Mesenchymal stem cell (in vitro differentiated cells and primary cell): ENCODE measurements around the gene EXD2.
"Not testable (repeated sequence)": the region's sequence is repeated elsewhere in the genome, so short reads cannot be mapped to it uniquely, and the experiment has no call there.

ENCODE experiments used
- DNase-seq: peaks from one replicate; pipeline ENCODE4 v3.0.0-alpha.2; 2013
- H2AFZ ChIP-seq: one replicate; pipeline ENCODE4 v1.6.1; 2013; ENCODE audit warnings: low read depth, mild to moderate bottlenecking, control low read depth, inconsistent platforms, low read length, moderate library complexity
- H2AK5ac ChIP-seq: 2 replicates; pipeline ENCODE4 v1.6.1; 2013; ENCODE audit warnings: low read length, moderate library complexity, mild to moderate bottlenecking, inconsistent platforms; ENCODE audit not compliant: severe bottlenecking
- H2BK120ac ChIP-seq: one replicate; pipeline ENCODE4 v1.6.1; 2013; ENCODE audit warnings: low read depth, mild to moderate bottlenecking, inconsistent platforms, low read length, moderate library complexity
- H2BK12ac ChIP-seq, 2 experiments: one replicate each; pipeline ENCODE4 v1.6.1; 2013; ENCODE audit warnings: inconsistent platforms in 2 of 2, low read length in 2 of 2, mild to moderate bottlenecking in 2 of 2, moderate library complexity in 2 of 2, control low read depth in 1 of 2
- H2BK15ac ChIP-seq: one replicate; pipeline ENCODE4 v1.6.1; 2013; ENCODE audit warnings: mild to moderate bottlenecking, low read depth, inconsistent platforms; ENCODE audit not compliant: poor library complexity, severe bottlenecking
- H2BK5ac ChIP-seq: 2 replicates; pipeline ENCODE4 v1.6.1; 2013; ENCODE audit warnings: low read depth, mild to moderate bottlenecking, low read length, control low read depth, inconsistent platforms; ENCODE audit not compliant: poor library complexity, severe bottlenecking
- H3K14ac ChIP-seq, 2 experiments: one replicate each; pipeline ENCODE4 v1.6.1; 2013; ENCODE audit warnings: inconsistent platforms in 2 of 2, low read length in 2 of 2, control low read depth in 1 of 2, mild to moderate bottlenecking in 1 of 2, moderate library complexity in 1 of 2
- H3K18ac ChIP-seq, 2 experiments: one replicate each; pipeline ENCODE4 v1.6.1; 2013; ENCODE audit warnings: inconsistent platforms in 2 of 2, low read length in 2 of 2, control low read depth in 1 of 2, low read depth in 1 of 2, mild to moderate bottlenecking in 1 of 2
- H3K23ac ChIP-seq, 2 experiments: one replicate each; pipeline ENCODE4 v1.6.1; 2013; ENCODE audit warnings: inconsistent platforms in 2 of 2, low read length in 2 of 2, mild to moderate bottlenecking in 2 of 2, moderate library complexity in 2 of 2, control low read depth in 1 of 2
- H3K27ac ChIP-seq: 2 replicates; pipeline ENCODE4 v1.5.1; 2013; ENCODE audit warnings: mild to moderate bottlenecking, moderate library complexity, low read length, control low read depth, inconsistent platforms; ENCODE audit not compliant: poor library complexity, severe bottlenecking
- H3K27me3 ChIP-seq, 2 experiments: 2 replicates each; pipeline versions ENCODE4 v1.6.1 to v1.7.0; 2013; ENCODE audit warnings: low read length in 2 of 2, mild to moderate bottlenecking in 2 of 2, moderate library complexity in 2 of 2, control low read depth in 1 of 2, inconsistent platforms in 1 of 2; ENCODE audit not compliant: control insufficient read depth in 1 of 2, insufficient read depth in 1 of 2
- H3K36me3 ChIP-seq, 2 experiments: 2 replicates each; pipeline versions ENCODE4 v1.6.1 to v1.7.0; 2013; ENCODE audit warnings: low read length in 2 of 2, control low read depth in 1 of 2, inconsistent platforms in 1 of 2, low read depth in 1 of 2, mild to moderate bottlenecking in 1 of 2; ENCODE audit not compliant: insufficient read depth in 2 of 2, control insufficient read depth in 1 of 2
- H3K4ac ChIP-seq, 2 experiments: one replicate each; pipeline ENCODE4 v1.6.1; 2013; ENCODE audit warnings: inconsistent platforms in 2 of 2, low read length in 2 of 2, mild to moderate bottlenecking in 2 of 2, moderate library complexity in 2 of 2, control low read depth in 1 of 2, low read depth in 1 of 2
- H3K4me1 ChIP-seq: 2 replicates; pipeline ENCODE4 v1.6.1; 2013; ENCODE audit warnings: low read depth, low read length, control low read depth; ENCODE audit not compliant: control insufficient read depth, insufficient read depth
- H3K4me2 ChIP-seq: 2 replicates; pipeline ENCODE4 v1.6.1; 2013; ENCODE audit warnings: low read length, mild to moderate bottlenecking, inconsistent platforms; ENCODE audit not compliant: poor library complexity, severe bottlenecking
- H3K4me3 ChIP-seq, 2 experiments: 2 replicates each; pipeline versions ENCODE4 v1.5.1 to v1.7.0; 2013; ENCODE audit warnings: low read length in 2 of 2, mild to moderate bottlenecking in 2 of 2, control low read depth in 1 of 2, low read depth in 1 of 2; ENCODE audit not compliant: insufficient read depth in 1 of 2
- H3K79me1 ChIP-seq: replicated peaks from 2 replicates; pipeline ENCODE4 v1.6.1; 2013; ENCODE audit warnings: mild to moderate bottlenecking, control low read depth, low read length, inconsistent platforms; ENCODE audit not compliant: poor library complexity, severe bottlenecking
- H3K9ac ChIP-seq: 2 replicates; pipeline ENCODE4 v1.7.0; 2013; ENCODE audit warnings: mild to moderate bottlenecking, low read length, moderate library complexity
- H3K9me3 ChIP-seq: 2 replicates; pipeline ENCODE4 v1.7.0; 2013; ENCODE audit warnings: mild to moderate bottlenecking, low read length; ENCODE audit not compliant: control insufficient read depth
- H4K8ac ChIP-seq: one replicate; pipeline ENCODE4 v1.6.1; 2013; ENCODE audit warnings: inconsistent platforms, mild to moderate bottlenecking, low read length, moderate library complexity
- H4K91ac ChIP-seq: one replicate; pipeline ENCODE4 v1.6.1; 2013; ENCODE audit warnings: mild to moderate bottlenecking, low read length, inconsistent platforms
- WGBS: methylation state at CpG from one replicate; pipeline ENCODE4 v1.1.7; 2013; ENCODE audit warnings: mixed read lengths; 5-methylcytosine and 5-hydroxymethylcytosine counted together

Gene EXD2

GRCh38 chr14:69288011-69288771 is 96.9 kb downstream of the EXD2 start:
- no peak overlapping the region for H4K91ac ChIP-seq
- H3K9me3 ChIP-seq, result no peaks in the 10 kb centered on the region
- WGBS, result 54% methylated on average over 7 of the region's 8 CpGs
- H3K4ac ChIP-seq, result no peak overlapping the region
- peak overlapping the region in 1 of 2 experiments; percentile 26 for H3K14ac ChIP-seq
- H3K27me3 ChIP-seq, result peaks cover 0 to 22% of the 10 kb centered on the region in 2 experiments
- peak overlapping the region in 1 of 2 experiments; percentile 6 for H2BK12ac ChIP-seq
- H2AK5ac ChIP-seq, result no peak overlapping the region
- H3K23ac ChIP-seq, result no peak overlapping the region
- H3K79me1 ChIP-seq, result no peaks in the 10 kb centered on the region
- no peak overlapping the region for H2BK15ac ChIP-seq
- DNase-seq, result peak; percentile 66
- no peak overlapping the region for H2BK5ac ChIP-seq
- no peak overlapping the region for H2BK120ac ChIP-seq
- no peak overlapping the region for H2AFZ ChIP-seq
- H3K4me2 ChIP-seq, result no peak overlapping the region
- H3K9ac ChIP-seq, result peak overlapping the region; percentile 57
- H4K8ac ChIP-seq, result no peak overlapping the region
- H3K27ac ChIP-seq, result no peak overlapping the region
- H3K4me3 ChIP-seq, result no peak overlapping the region
- no peaks in the 10 kb centered on the region for H3K36me3 ChIP-seq
- H3K4me1 ChIP-seq, result peaks cover 7% of the 10 kb centered on the region
- H3K18ac ChIP-seq, result no peak overlapping the region

GRCh38 chr14:69288956-69289705 is 97.8 kb downstream of the EXD2 start:
- Histone ChIP-seq H3K9ac (peak overlapping the region; percentile 25), H2BK12ac (peak overlapping the region in 1 of 2 experiments; percentile 51), H3K4ac (no peak overlapping the region), H3K9me3 (no peaks in the 10 kb centered on the region), H2AK5ac (no peak overlapping the region), H3K14ac (no peak overlapping the region), H3K18ac (peak overlapping the region in 1 of 2 experiments; percentile 67), H2BK15ac (no peak overlapping the region), H3K79me1 (no peaks in the 10 kb centered on the region), H4K91ac (no peak overlapping the region), H3K4me3 (no peak overlapping the region), H4K8ac (peak overlapping the region; percentile 69), H2AFZ (no peak overlapping the region), H3K27ac (no peak overlapping the region), H3K27me3 (peaks cover 0 to 13% of the 10 kb centered on the region in 2 experiments), H3K4me1 (peaks cover 7% of the 10 kb centered on the region), H3K4me2 (no peak overlapping the region), H3K36me3 (no peaks in the 10 kb centered on the region), H2BK5ac (no peak overlapping the region), H3K23ac (no peak overlapping the region), H2BK120ac (no peak overlapping the region)
- WGBS, result 96% methylated on average over 8 of the region's 9 CpGs
- no peak for DNase-seq

- H3K18ac ChIP-seq, result no peak overlapping the region
- H4K91ac ChIP-seq, result no peak overlapping the region
- no peak overlapping the region for H3K4me2 ChIP-seq
- H3K9me3 ChIP-seq, result no peaks in the 10 kb centered on the region
- H3K27ac ChIP-seq, result no peak overlapping the region
- H2BK120ac ChIP-seq, result no peak overlapping the region
- no peaks in the 10 kb centered on the region for H3K36me3 ChIP-seq
- H2AK5ac ChIP-seq, result no peak overlapping the region
- no peak overlapping the region for H2BK12ac ChIP-seq
- no peak overlapping the region for H3K4me3 ChIP-seq
- no peak overlapping the region for H2AFZ ChIP-seq
- H2BK5ac ChIP-seq, result no peak overlapping the region
- peak overlapping the region; percentile 25 for H3K9ac ChIP-seq
- H4K8ac ChIP-seq, result no peak overlapping the region
- H3K4me1 ChIP-seq, result peaks cover 7% of the 10 kb centered on the region
- H3K23ac ChIP-seq, result no peak overlapping the region
- H3K79me1 ChIP-seq, result no peaks in the 10 kb centered on the region
- peaks cover 0 to 11% of the 10 kb centered on the region in 2 experiments for H3K27me3 ChIP-seq
- DNase-seq, result no peak
- H3K4ac ChIP-seq, result peak overlapping the region in 1 of 2 experiments; percentile 80
- no peak overlapping the region for H3K14ac ChIP-seq
- WGBS, result 88% methylated on average over 13 of the region's 13 CpGs
- H2BK15ac ChIP-seq, result no peak overlapping the region
Observed at GRCh38 chr14:69289811-69290520, 98.7 kb downstream of the EXD2 start.

DNA sequence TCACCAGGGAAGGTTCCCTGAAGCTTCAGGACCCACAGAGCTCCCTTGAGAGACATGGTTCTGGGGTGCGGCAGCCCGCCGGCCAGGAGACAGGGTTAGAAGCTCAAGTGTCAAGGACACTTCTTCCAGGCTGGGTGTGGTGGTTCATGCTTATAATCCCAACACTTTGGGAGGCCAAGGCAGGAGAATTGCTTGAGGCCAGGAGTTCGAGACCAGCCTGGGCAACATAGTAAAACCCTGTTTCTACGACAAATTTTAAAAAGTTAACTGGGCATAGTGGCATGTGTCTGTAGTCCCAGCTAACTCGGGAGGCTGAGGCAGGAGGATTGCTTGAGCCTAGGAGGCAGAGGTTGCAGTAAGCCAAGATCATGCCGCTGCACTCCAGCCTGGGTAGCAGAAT is 99.6 kb downstream of the EXD2 start:
- peaks cover 0 to 11% of the 10 kb centered on the region in 2 experiments for H3K27me3 ChIP-seq
- not testable (repeated sequence) for H3K14ac ChIP-seq, H3K9ac ChIP-seq, H3K4me3 ChIP-seq, H3K23ac ChIP-seq, H2BK5ac ChIP-seq, H4K8ac ChIP-seq, H3K79me1 ChIP-seq, H3K27ac ChIP-seq, H2BK120ac ChIP-seq, H3K4me2 ChIP-seq, H3K4me1 ChIP-seq, H2AFZ ChIP-seq, DNase-seq, H3K4ac ChIP-seq, H2AK5ac ChIP-seq, H4K91ac ChIP-seq, H3K18ac ChIP-seq, H3K9me3 ChIP-seq, H2BK12ac ChIP-seq, H3K36me3 ChIP-seq, H2BK15ac ChIP-seq
- WGBS, result 92% methylated on average over 6 of the region's 7 CpGs
